ENCODE measurements around the gene NCEH1.

NCEH1 gene

DNA sequence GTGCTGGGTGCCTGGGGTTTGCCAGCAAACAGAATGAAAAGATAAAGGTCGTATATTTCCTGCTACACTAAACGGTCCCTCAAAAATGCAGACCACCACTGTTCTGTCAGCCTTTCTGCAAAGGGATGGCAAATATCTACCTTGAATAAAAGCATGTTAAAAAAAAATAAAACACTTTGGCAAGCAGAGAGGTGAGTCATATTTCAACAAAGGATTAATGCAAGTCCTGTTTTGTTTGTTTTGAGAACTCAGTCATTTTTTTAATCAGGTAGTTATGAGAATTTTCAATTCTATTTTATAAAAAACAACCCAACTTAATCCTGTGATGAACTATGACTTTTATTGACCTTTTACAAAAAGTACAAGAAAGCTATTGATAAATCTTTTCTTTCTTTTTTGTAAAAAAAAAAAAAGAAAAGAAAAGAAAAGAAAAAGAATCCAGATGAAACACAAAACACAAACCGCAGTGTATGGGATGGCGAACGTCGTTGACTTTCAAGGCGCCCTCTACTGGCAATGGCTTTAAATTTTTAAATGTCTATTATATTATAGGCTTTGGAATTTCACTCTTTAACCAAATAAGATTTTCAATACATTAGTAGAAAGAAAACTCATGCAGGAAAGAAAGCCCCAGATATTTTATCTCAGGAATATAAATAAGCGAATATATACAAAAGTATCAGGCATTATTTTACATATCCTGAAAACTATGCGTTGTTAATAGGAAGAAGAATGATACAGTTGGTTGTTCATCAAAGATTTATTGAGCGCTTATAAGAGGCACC, 87.8 kb downstream of the NCEH1 start:
- peak overlapping the region; percentile 76 for H3K27ac ChIP-seq
- TF ChIP-seq, protein P1, sequence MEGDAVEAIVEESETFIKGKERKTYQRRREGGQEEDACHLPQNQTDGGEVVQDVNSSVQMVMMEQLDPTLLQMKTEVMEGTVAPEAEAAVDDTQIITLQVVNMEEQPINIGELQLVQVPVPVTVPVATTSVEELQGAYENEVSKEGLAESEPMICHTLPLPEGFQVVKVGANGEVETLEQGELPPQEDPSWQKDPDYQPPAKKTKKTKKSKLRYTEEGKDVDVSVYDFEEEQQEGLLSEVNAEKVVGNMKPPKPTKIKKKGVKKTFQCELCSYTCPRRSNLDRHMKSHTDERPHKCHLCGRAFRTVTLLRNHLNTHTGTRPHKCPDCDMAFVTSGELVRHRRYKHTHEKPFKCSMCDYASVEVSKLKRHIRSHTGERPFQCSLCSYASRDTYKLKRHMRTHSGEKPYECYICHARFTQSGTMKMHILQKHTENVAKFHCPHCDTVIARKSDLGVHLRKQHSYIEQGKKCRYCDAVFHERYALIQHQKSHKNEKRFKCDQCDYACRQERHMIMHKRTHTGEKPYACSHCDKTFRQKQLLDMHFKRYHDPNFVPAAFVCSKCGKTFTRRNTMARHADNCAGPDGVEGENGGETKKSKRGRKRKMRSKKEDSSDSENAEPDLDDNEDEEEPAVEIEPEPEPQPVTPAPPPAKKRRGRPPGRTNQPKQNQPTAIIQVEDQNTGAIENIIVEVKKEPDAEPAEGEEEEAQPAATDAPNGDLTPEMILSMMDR (conservative IDR thresholded peaks at IDR 0.05; ENCODE audit: low read depth), result peak; percentile 81
- POLR2A ChIA-PET (ENCODE audit: low non-redundant PET), result no interaction called here
- CTCF ChIA-PET, result interaction anchor here (0.6 to 1.6 kb wide), 9 partner anchors 17 to 664 kb away, joined by 3 to 8 read pairs (median 3); partner anchors contain the start of gene ECT2
- peak; percentile 45 for DNase-seq (ENCODE audit: low spot score)

DNA sequence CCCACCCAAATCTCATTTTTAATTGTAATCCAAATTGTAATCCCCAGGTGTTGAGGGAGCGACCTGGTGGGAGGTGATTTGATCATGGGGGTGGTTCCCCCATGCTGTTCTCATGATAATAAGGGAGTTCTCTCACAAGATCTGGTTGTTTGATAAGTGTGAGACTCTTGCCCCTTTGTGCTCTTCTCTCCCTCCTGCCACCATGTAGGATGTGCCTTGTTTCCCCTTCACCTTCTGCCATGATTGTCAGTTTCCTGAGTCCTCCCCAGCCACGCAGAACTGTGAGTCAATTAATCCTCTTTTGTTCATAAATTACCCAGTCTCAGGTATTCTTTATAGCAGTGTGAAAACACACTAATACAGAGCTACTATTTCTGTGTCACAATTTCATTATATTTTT, 88.7 kb downstream of the NCEH1 start:
- POLR2A ChIA-PET (ENCODE audit: low non-redundant PET), result no interaction called here
- CTCF ChIA-PET, result interaction anchor here (0.6 to 1.1 kb wide), 4 partner anchors 25 to 128 kb away, joined by 3 to 8 read pairs (median 4); partner anchors contain the start of gene ECT2

DNA sequence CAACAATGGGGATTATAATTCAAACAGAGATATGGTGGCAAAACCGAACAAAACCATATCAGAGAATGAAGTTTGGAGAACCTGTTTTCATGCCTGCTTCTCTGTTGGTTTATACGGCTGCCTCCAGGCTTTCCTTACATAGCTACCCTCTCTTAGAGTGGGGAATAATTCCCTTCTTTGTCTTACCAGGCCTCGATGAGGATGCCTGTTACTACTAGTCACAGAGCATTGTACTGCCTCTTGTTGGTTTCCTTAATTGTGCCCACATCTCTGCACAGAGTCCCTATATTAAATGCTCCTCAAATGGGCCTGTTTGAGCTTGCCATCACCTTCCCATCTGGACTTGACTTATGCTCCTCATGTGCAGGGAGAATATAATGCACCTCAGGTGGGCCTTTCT, 92.9 kb downstream of the NCEH1 start:
- TF ChIP-seq, protein P1 (conservative IDR thresholded peaks at IDR 0.05; ENCODE audit: low read depth), result no peak
- DNase-seq (ENCODE audit: low spot score), result no peak
- CTCF ChIA-PET, result interaction anchor here (1.0 to 1.2 kb wide), 3 partner anchors 11 to 93 kb away, joined by 3 to 4 read pairs (median 4); partner anchors contain the start of gene NCEH1

More for the DNA sequence above, 88.7 kb downstream of the NCEH1 start:
- TF ChIP-seq, protein P1 (conservative IDR thresholded peaks at IDR 0.05; ENCODE audit: low read depth), result no peak
- DNase-seq (ENCODE audit: low spot score), result no peak
- H3K27ac ChIP-seq, result no peak overlapping the region

DNA sequence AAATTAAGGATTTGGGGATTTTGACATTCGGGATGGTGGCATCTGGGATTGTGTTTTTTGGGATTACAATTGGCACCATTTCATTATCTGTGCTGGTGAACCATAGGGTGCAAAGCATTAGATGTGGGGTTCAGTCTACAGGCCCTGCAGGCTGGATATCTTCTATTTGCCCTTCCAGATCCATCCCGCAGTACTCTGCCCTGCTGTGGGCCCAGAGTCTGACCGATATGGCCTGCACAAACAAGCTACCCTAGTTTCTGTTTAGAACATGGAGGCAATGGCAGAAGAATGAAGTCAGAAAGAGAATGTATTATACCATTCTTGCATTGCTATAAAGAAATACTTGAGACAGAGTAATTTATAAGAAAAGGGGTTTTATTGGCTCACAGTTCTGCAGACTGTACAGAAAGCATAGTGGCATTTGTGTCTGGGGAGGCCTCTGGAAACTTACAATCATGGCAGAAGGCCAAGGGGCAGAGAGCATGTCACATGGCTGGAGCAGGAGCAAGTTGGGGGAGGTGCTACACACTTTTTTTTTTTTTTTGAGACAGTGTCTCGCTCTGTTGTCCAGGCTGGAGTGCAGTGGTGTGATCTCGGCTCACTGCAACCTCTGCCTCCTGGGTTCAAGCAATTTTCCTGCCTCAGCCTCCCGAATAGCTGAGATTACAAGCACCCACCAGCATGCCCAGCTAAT, 93.7 kb downstream of the NCEH1 start:
- H3K27ac ChIP-seq, result no peak overlapping the region
- POLR2A ChIA-PET (ENCODE audit: low non-redundant PET), result no interaction called here
- CTCF ChIA-PET, result interaction anchor here (0.6 to 1.0 kb wide), 2 partner anchors 86 to 94 kb away, joined by 3 to 5 read pairs; partner anchors contain the start of gene NCEH1
- TF ChIP-seq, protein P1 (conservative IDR thresholded peaks at IDR 0.05; ENCODE audit: low read depth), result no peak
- no peak for DNase-seq (ENCODE audit: low spot score)

More for the DNA sequence above, 92.9 kb downstream of the NCEH1 start:
- H3K27ac ChIP-seq, result no peak overlapping the region
- POLR2A ChIA-PET (ENCODE audit: low non-redundant PET), result no interaction called here

DNA sequence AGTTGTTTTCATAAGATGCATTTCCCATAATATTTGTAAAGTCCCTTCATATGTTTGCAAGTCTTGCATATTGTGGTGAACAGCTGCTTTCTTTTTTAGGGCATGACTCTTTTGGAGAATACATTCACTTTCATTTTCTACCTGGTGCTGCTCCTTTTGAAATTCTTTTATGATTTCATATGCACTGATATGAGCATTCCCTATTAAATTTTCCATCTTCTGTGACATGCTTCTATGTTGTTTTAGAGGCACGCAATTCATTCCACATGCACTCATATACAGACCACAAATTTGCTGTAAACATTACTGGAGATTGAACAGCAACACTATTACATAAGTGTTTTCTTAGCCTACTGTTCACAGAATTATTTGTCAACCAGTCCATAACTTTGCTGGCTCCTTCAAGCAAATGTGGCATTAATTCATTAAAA, 94.8 kb downstream of the NCEH1 start:
- ChIA-PET CTCF (no interaction called here), POLR2A (ENCODE audit: low non-redundant PET) (no interaction called here)
- H3K27ac ChIP-seq, result no peak overlapping the region
- DNase-seq (ENCODE audit: low spot score), result no peak
- TF ChIP-seq, protein P1 (conservative IDR thresholded peaks at IDR 0.05; ENCODE audit: low read depth), result no peak

DNA sequence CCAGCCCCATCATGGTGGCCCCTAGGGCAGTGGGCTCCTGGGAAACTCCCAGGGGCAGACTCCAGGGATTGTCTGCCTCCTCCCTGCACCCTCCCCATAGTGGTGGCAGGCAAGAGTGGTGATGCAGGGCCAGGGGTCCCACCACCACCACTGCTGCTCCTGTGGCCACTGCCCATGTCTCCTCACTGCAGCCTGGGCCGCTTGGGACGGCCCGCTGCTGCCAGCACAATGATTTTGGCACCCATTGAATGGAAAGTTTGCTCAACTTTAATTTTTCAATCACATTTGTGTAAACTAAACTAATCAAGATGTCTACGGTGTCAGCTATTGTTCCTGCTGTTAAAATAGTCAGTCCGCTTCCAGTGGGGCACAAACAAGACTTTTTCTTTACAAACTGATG, 95.6 kb downstream of the NCEH1 start:
- POLR2A ChIA-PET (ENCODE audit: low non-redundant PET), result no interaction called here
- no peak for DNase-seq (ENCODE audit: low spot score)
- TF ChIP-seq, protein P1 (conservative IDR thresholded peaks at IDR 0.05; ENCODE audit: low read depth), result no peak
- peak overlapping the region; percentile 21; the same call in 1 of the 2 replicates for H3K27ac ChIP-seq
- CTCF ChIA-PET, result interaction anchor here (0.6 kb wide), 1 partner anchor 135 kb away, joined by 5 read pairs; the partner anchor contains the start of gene ECT2

All from RWPE1 (cell line).